Cardiac muscle cell (in vitro differentiated cells and primary cell): Measurements from ENCODE around the gene RFX8. TPM values are rescaled to one million over a fixed set of nuclear protein-coding genes. Genes with fewer than 3 reads are reported as not detected.
"Not testable (repeated sequence)": the region's sequence is repeated elsewhere in the genome, so short reads cannot be mapped to it uniquely, and the experiment has no call there.

Experiments
- DNase-seq, 2 donors: peaks; one replicate each; pipeline versions ENCODE4 v3.0.0 to v3.0.0-alpha.2; 2010 to 2017; ENCODE audit warnings: low read depth in 1 of 2, low spot score in 1 of 2
- H3K27ac ChIP-seq: fragments of 200-600 bp; sonication (generic); 2 replicates; pipeline ENCODE4 v1.5.1; 2016
- H3K27me3 ChIP-seq: fragments of 200-600 bp; sonication (generic); 2 replicates; pipeline ENCODE4 v1.6.0; 2016; ENCODE audit warnings: control low read depth
- H3K36me3 ChIP-seq: fragments of 200-600 bp; sonication (generic); 2 replicates; pipeline ENCODE4 v1.5.1; 2016; ENCODE audit warnings: control low read depth
- H3K4me1 ChIP-seq: fragments of 200-600 bp; sonication (generic); 2 replicates; pipeline ENCODE4 v1.8.1; 2017; ENCODE audit warnings: low read depth, mild to moderate bottlenecking, mixed run types
- H3K4me3 ChIP-seq: fragments of 200-600 bp; sonication (generic); 2 replicates; pipeline ENCODE4 v1.5.1; 2016; ENCODE audit warnings: mild to moderate bottlenecking
- H3K9me3 ChIP-seq: fragments of 200-600 bp; sonication (generic); 2 replicates; pipeline ENCODE4 v1.5.1; 2017; ENCODE audit warnings: low read depth, mild to moderate bottlenecking, control low read depth
- CTCF ChIP-seq: IDR thresholded peaks from 2 replicates; pipeline ENCODE4 v1.5.1; 2012; ENCODE audit warnings: low read depth, mild to moderate bottlenecking, low read length
- polyA plus RNA-seq: library from polyadenylated mRNA; unstranded; fragments of >200 nt; fragmentation: Nextera tagmentation; extraction: Ambion mirVana; gene quantifications from 2 replicates; pipeline ENCODE4 v1.2.1, GENCODE V29; 2016
- total RNA-seq: library from RNA; depleted of rRNA; stranded (reverse); fragments of >200 nt; gene quantifications from 2 replicates; pipeline ENCODE4 v1.2.3, GENCODE V29; 2016

Gene RFX8
- total and polyA plus RNA-seq, 2 experiments from 2014 or later = 0.12 TPM; not detected in 1

- Histone ChIP-seq H3K36me3 (no peaks in the 10 kb centered on the region), H3K4me3 (no peak overlapping the region), H3K4me1 (peaks cover 15% of the 10 kb centered on the region), H3K27me3 (no peaks in the 10 kb centered on the region), H3K27ac (peak overlapping the region; percentile 90), H3K9me3 (no peaks in the 10 kb centered on the region)
- TF ChIP-seq CTCF = no peak
- peak; percentile 80 to 90 for DNase-seq
Measured at GRCh38 chr2:101440127-101440738, 34.7 kb downstream of the RFX8 start.

- H3K4me3 ChIP-seq = no peak overlapping the region
- H3K4me1 ChIP-seq = peaks cover 15% of the 10 kb centered on the region
- TF ChIP-seq CTCF = no peak
- H3K27ac ChIP-seq = peak overlapping the region; percentile 90
- no peaks in the 10 kb centered on the region for H3K27me3 ChIP-seq
- DNase-seq = no peak
- no peaks in the 10 kb centered on the region for H3K36me3 ChIP-seq
- no peaks in the 10 kb centered on the region for H3K9me3 ChIP-seq
Measured at GRCh38 chr2:101439716-101440115, 35.2 kb downstream of the RFX8 start.

- not testable (repeated sequence) for H3K9me3 ChIP-seq, H3K27me3 ChIP-seq, H3K27ac ChIP-seq, DNase-seq, H3K4me3 ChIP-seq, H3K36me3 ChIP-seq
- peaks cover 15% of the 10 kb centered on the region for H3K4me1 ChIP-seq
Measured at GRCh38 chr2:101438555-101438954, 36.4 kb downstream of the RFX8 start.

GRCh38 chr2:101435001-101435862 lies 39.7 kb downstream of the RFX8 start:
- H3K4me1 ChIP-seq = peaks cover 7% of the 10 kb centered on the region
- H3K27ac ChIP-seq = no peak overlapping the region
- no peaks in the 10 kb centered on the region for H3K27me3 ChIP-seq
- peak in 1 of 2 donors; percentile 67 for DNase-seq
- no peak for TF ChIP-seq CTCF
- H3K36me3 ChIP-seq = no peaks in the 10 kb centered on the region
- H3K9me3 ChIP-seq = no peaks in the 10 kb centered on the region
- H3K4me3 ChIP-seq = no peak overlapping the region

GRCh38 chr2:101433465-101433864 lies 41.4 kb downstream of the RFX8 start:
- Histone ChIP-seq H3K36me3 (no peaks in the 10 kb centered on the region), H3K27ac (no peak overlapping the region), H3K4me3 (no peak overlapping the region), H3K27me3 (no peaks in the 10 kb centered on the region), H3K4me1 (no peaks in the 10 kb centered on the region), H3K9me3 (no peaks in the 10 kb centered on the region)
- no peak for TF ChIP-seq CTCF
- no peak for DNase-seq
